Measurements from ENCODE around the gene SLC4A4.

DNA sequence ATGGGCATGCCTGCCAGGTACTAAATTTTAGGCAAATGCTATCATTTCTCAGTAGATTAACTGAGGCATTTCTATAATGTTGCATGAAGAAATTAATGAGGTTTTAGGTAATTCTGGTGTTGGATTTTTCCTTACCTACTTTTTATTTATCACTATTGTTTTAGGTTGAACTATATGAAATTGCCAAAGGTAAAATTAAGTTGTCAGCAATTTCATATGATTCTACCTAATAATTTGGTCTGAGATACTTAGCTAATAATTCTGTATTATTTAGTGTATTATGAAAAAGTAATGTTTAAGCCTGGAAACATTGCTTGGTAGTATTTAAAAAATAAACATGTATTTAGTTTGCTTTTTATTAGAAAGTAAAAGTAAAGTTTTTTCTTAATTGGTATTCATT, 22.7 kb downstream of the SLC4A4 start:
- TF ChIP-seq CTCF (IDR thresholded peaks at IDR 0.05) (no peak), POLR2A (IDR thresholded peaks at IDR 0.05) (no peak)

Data from Peyer's patch (tissue), 4 donors.